SK-N-SH (cell line): ENCODE measurements around the gene DCUN1D2. TPM values are rescaled to one million over a fixed set of nuclear protein-coding genes. Genes with fewer than 3 reads are reported as not detected.

ENCODE experiments used
- CTCF ChIA-PET: fragments of 300-600, 350-600 bp; formaldehyde crosslinking; extraction: SDS; loops from one replicate; lab custom pipeline; 2021; lab: Yijun Ruan, JAX
- POLR2A ChIA-PET: fragments of 350-600 bp; sonication (Branson Sonifier 250); formaldehyde crosslinking; extraction: SDS; loops from one replicate; lab custom pipeline; 2020; ENCODE audit warnings: antibody characterized with exemption, inconsistent platforms; lab: Yijun Ruan, JAX
- DNase-seq: peaks from one replicate; pipeline ENCODE4 v3.0.0; 2012
- H2AFZ ChIP-seq: fragments of 200-600 bp; sonication (generic); 2 replicates; pipeline ENCODE4 v1.8.1; 2016; ENCODE audit warnings: antibody characterized with exemption, mild to moderate bottlenecking, low read depth
- H3F3A ChIP-seq: fragments of 200-600 bp; sonication (generic); replicated peaks from 2 replicates; pipeline ENCODE3; 2016; ENCODE audit warnings: antibody characterized with exemption, mild to moderate bottlenecking; ENCODE audit not compliant: insufficient read depth
- H3K27ac ChIP-seq, 2 experiments: fragments of 200-500 bp in 1 of 2; fragments of 200-600 bp in 1 of 2; sonication (Bioruptor generic) in 1 of 2; sonication (generic), shearing (Covaris generic) in 1 of 2; 2 replicates each; pipeline versions ENCODE4 v1.5.1 to v1.6.1; 2014 to 2016; ENCODE audit warnings: low read depth in 2 of 2, inconsistent platforms in 1 of 2, low read length in 1 of 2, mild to moderate bottlenecking in 1 of 2, mixed read lengths in 1 of 2
- H3K27me3 ChIP-seq: fragments of 200-600 bp; sonication (generic), shearing (Covaris generic); 2 replicates; pipeline ENCODE4 v1.6.1; 2016; ENCODE audit warnings: mixed run types; ENCODE audit not compliant: insufficient read depth
- H3K36me3 ChIP-seq, 2 experiments: fragments of 200-500 bp in 1 of 2; fragments of 200-600 bp in 1 of 2; sonication (Bioruptor generic) in 1 of 2; sonication (generic) in 1 of 2; replicated peaks in 1 of 2; 2 replicates each; pipeline versions ENCODE3 to v1.5.1; 2014 to 2016; ENCODE audit warnings: low read length in 1 of 2, mild to moderate bottlenecking in 1 of 2; ENCODE audit not compliant: insufficient read depth in 2 of 2, control insufficient read depth in 1 of 2
- H3K4me1 ChIP-seq, 2 experiments: fragments of 200-500 bp in 1 of 2; fragments of 200-600 bp in 1 of 2; sonication (Bioruptor generic) in 1 of 2; sonication (generic), shearing (Covaris generic) in 1 of 2; 2 replicates each; pipeline versions ENCODE4 v1.5.1 to v1.6.1; 2014 to 2016; ENCODE audit warnings: low read depth in 1 of 2, low read length in 1 of 2, mixed run types in 1 of 2; ENCODE audit not compliant: insufficient read depth in 2 of 2, control insufficient read depth in 1 of 2
- H3K4me2 ChIP-seq: fragments of 200-600 bp; sonication (generic), shearing (Covaris generic); 2 replicates; pipeline ENCODE4 v1.6.1; 2017; ENCODE audit warnings: mixed run types
- H3K4me3 ChIP-seq, 2 experiments: fragments of 200-500 bp in 1 of 2; fragments of 200-600 bp in 1 of 2; sonication (Bioruptor generic) in 1 of 2; sonication (generic), shearing (Covaris generic) in 1 of 2; 2 replicates each; pipeline versions ENCODE4 v1.5.1 to v1.8.1; 2014 to 2016; ENCODE audit warnings: low read depth in 2 of 2, inconsistent platforms in 1 of 2, low read length in 1 of 2, mild to moderate bottlenecking in 1 of 2, mixed read lengths in 1 of 2, moderate library complexity in 1 of 2
- H3K79me2 ChIP-seq: fragments of 200-600 bp; sonication (generic); 2 replicates; pipeline ENCODE4 v1.8.1; 2017; ENCODE audit warnings: mild to moderate bottlenecking; ENCODE audit not compliant: insufficient read depth
- H3K9ac ChIP-seq: fragments of 200-600 bp; sonication (generic); 2 replicates; pipeline ENCODE4 v1.6.1; 2017; ENCODE audit warnings: mixed run types
- H3K9me2 ChIP-seq: fragments of 200-600 bp; sonication (generic); 2 replicates; pipeline ENCODE4 v1.6.1; 2017; ENCODE audit warnings: mixed run types
- H3K9me3 ChIP-seq: fragments of 200-600 bp; sonication (generic); 2 replicates; pipeline ENCODE4 v1.6.1; 2017; ENCODE audit warnings: mixed run types, mild to moderate bottlenecking, moderate library complexity
- H4K20me1 ChIP-seq: fragments of 200-600 bp; sonication (generic); 2 replicates; pipeline ENCODE4 v1.6.1; 2017; ENCODE audit warnings: mild to moderate bottlenecking, mixed run types; ENCODE audit not compliant: insufficient read depth
- ELF1 ChIP-seq: IDR thresholded peaks from 2 replicates; pipeline ENCODE4 v1.4.0; 2012
- EZH2phosphoT487 ChIP-seq: fragments of 200-600 bp; sonication (generic); IDR thresholded peaks from 2 replicates; pipeline ENCODE4 v1.6.1; 2017; ENCODE audit warnings: low read depth, mixed run types, mild to moderate bottlenecking, antibody characterized with exemption, moderate library complexity, borderline replicate concordance
- FOXJ3 ChIP-seq: sonication (generic); formaldehyde crosslinking; IDR thresholded peaks from 2 replicates; pipeline ENCODE4 v1.5.1; 2020; ENCODE audit warnings: mild to moderate bottlenecking, missing genetic modification reagents
- FOXM1 ChIP-seq: IDR thresholded peaks from 2 replicates; pipeline ENCODE4 v1.4.0; 2012; ENCODE audit warnings: low read depth, mild to moderate bottlenecking
- GABPA ChIP-seq: IDR thresholded peaks from 2 replicates; pipeline ENCODE4 v1.4.0; 2012; ENCODE audit warnings: low read depth, mild to moderate bottlenecking
- GATA2 ChIP-seq: sonication (generic); formaldehyde crosslinking; IDR thresholded peaks from 2 replicates; pipeline ENCODE4 v1.5.0; 2020; ENCODE audit warnings: mild to moderate bottlenecking, missing genetic modification reagents
- IRF3 ChIP-seq: fragments of 150-350 bp; IDR thresholded peaks from 2 replicates; pipeline ENCODE4 v1.6.1; 2016; ENCODE audit warnings: mild to moderate bottlenecking, low read depth, low read length
- JUND ChIP-seq: IDR thresholded peaks from 2 replicates; pipeline ENCODE4 v1.4.0; 2012
- MEF2A ChIP-seq: IDR thresholded peaks from 2 replicates; pipeline ENCODE4 v1.4.0; 2012; ENCODE audit warnings: low read depth, borderline replicate concordance
- MXI1 ChIP-seq: IDR thresholded peaks from 2 replicates; pipeline ENCODE4 v1.6.1; 2012; ENCODE audit warnings: mild to moderate bottlenecking, low read depth, low read length, improper control_type of control experiment
- NFIC ChIP-seq: IDR thresholded peaks from 2 replicates; pipeline ENCODE4 v1.4.0; 2012; ENCODE audit warnings: borderline replicate concordance
- RFX5 ChIP-seq: IDR thresholded peaks from 2 replicates; pipeline ENCODE4 v1.6.1; 2012; ENCODE audit warnings: mild to moderate bottlenecking, improper control_type of control experiment, low read length
- SMC3 ChIP-seq: IDR thresholded peaks from 2 replicates; pipeline ENCODE4 v1.6.1; 2012; ENCODE audit warnings: low read depth, low read length, improper control_type of control experiment
- TAF1 ChIP-seq: IDR thresholded peaks from 2 replicates; pipeline ENCODE4 v1.6.1; 2012; ENCODE audit warnings: low read depth, mild to moderate bottlenecking, low read length, moderate library complexity, borderline replicate concordance
- TCF12 ChIP-seq: IDR thresholded peaks from 2 replicates; pipeline ENCODE4 v1.4.0; 2012
- TEAD4 ChIP-seq: IDR thresholded peaks from 2 replicates; pipeline ENCODE4 v1.4.0; 2012; ENCODE audit warnings: mild to moderate bottlenecking, borderline replicate concordance; ENCODE audit not compliant: insufficient read depth
- USF1 ChIP-seq: IDR thresholded peaks from 2 replicates; pipeline ENCODE4 v1.4.0; 2012; ENCODE audit warnings: low read depth, borderline replicate concordance
- WGBS: methylation state at CpG from one replicate; pipeline ENCODE4 v1.1.6; 2017; ENCODE audit warnings: low lambda C conversion rate; 5-methylcytosine and 5-hydroxymethylcytosine counted together
- polyA plus RNA-seq, 3 experiments: library from polyadenylated mRNA; depleted of rRNA; stranded (reverse); fragments of >200 nt; gene quantifications; 2 replicates each; pipeline ENCODE4 v1.2.3, GENCODE V29; 2012
- TF ChIP-seq, protein P1 (sequence below): IDR thresholded peaks from 2 replicates; pipeline ENCODE4 v1.6.1; 2012; ENCODE audit warnings: mild to moderate bottlenecking, low read depth, low read length, moderate library complexity
- TF ChIP-seq, protein P2 (sequence below): IDR thresholded peaks from 2 replicates; pipeline ENCODE4 v1.4.0; 2012; ENCODE audit warnings: low read depth, borderline replicate concordance

The DCUN1D2 gene
- polyA plus RNA-seq, 1 of the 3 experiments (the other 2 are of a cell fraction), result 11.0 TPM

GRCh38 chr13:113519556-113519955 lies 29.0 kb upstream of the DCUN1D2 start:
- no peaks in the 10 kb centered on the region for H3K27me3 ChIP-seq
- CTCF ChIA-PET, result interaction anchor here (0.6 to 2.3 kb wide), 3 partner anchors 26 to 61 kb away, joined by 3 to 10 read pairs (median 5); no protein-coding TSS in a partner anchor
- H3K79me2 ChIP-seq, result peaks cover 31% of the 10 kb centered on the region; the same call in 1 of the 2 replicates
- 97% methylated on average over 9 of the region's 14 CpGs for WGBS
- no peak overlapping the region for H3K27ac ChIP-seq
- no peaks in the 10 kb centered on the region for H3K9me3 ChIP-seq
- no peaks in the 10 kb centered on the region for H3K9me2 ChIP-seq
- DNase-seq, result no peak
- H3K9ac ChIP-seq, result no peak overlapping the region
- H3K4me3 ChIP-seq, result no peak overlapping the region
- no peaks in the 10 kb centered on the region for H4K20me1 ChIP-seq
- POLR2A ChIA-PET, result no interaction called here
- H3K4me1 ChIP-seq, result no peaks in the 10 kb centered on the region
- H3K4me2 ChIP-seq, result no peak overlapping the region
- H2AFZ ChIP-seq, result no peak overlapping the region
- H3K36me3 ChIP-seq, result peaks cover 19 to 42% of the 10 kb centered on the region in 2 experiments
- TF ChIP-seq, protein P1, sequence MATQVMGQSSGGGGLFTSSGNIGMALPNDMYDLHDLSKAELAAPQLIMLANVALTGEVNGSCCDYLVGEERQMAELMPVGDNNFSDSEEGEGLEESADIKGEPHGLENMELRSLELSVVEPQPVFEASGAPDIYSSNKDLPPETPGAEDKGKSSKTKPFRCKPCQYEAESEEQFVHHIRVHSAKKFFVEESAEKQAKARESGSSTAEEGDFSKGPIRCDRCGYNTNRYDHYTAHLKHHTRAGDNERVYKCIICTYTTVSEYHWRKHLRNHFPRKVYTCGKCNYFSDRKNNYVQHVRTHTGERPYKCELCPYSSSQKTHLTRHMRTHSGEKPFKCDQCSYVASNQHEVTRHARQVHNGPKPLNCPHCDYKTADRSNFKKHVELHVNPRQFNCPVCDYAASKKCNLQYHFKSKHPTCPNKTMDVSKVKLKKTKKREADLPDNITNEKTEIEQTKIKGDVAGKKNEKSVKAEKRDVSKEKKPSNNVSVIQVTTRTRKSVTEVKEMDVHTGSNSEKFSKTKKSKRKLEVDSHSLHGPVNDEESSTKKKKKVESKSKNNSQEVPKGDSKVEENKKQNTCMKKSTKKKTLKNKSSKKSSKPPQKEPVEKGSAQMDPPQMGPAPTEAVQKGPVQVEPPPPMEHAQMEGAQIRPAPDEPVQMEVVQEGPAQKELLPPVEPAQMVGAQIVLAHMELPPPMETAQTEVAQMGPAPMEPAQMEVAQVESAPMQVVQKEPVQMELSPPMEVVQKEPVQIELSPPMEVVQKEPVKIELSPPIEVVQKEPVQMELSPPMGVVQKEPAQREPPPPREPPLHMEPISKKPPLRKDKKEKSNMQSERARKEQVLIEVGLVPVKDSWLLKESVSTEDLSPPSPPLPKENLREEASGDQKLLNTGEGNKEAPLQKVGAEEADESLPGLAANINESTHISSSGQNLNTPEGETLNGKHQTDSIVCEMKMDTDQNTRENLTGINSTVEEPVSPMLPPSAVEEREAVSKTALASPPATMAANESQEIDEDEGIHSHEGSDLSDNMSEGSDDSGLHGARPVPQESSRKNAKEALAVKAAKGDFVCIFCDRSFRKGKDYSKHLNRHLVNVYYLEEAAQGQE, result no peak
- TF ChIP-seq EZH2phosphoT487, result no peak
- TF ChIP-seq GATA2 (CRISPR knock-in tag), result no peak
- no peak for TF ChIP-seq SMC3
- TF ChIP-seq TAF1, result no peak
- no peak for TF ChIP-seq RFX5
- no peak for TF ChIP-seq FOXJ3 (CRISPR knock-in tag)
- no peak for TF ChIP-seq GABPA
- no peak for TF ChIP-seq NFIC
- TF ChIP-seq MEF2A, result no peak
- TF ChIP-seq USF1, result no peak
- TF ChIP-seq TCF12, result no peak
- TF ChIP-seq ELF1, result no peak
- no peak for TF ChIP-seq IRF3
- no peak for TF ChIP-seq FOXM1
- TF ChIP-seq TEAD4, result no peak
- TF ChIP-seq, protein P2, sequence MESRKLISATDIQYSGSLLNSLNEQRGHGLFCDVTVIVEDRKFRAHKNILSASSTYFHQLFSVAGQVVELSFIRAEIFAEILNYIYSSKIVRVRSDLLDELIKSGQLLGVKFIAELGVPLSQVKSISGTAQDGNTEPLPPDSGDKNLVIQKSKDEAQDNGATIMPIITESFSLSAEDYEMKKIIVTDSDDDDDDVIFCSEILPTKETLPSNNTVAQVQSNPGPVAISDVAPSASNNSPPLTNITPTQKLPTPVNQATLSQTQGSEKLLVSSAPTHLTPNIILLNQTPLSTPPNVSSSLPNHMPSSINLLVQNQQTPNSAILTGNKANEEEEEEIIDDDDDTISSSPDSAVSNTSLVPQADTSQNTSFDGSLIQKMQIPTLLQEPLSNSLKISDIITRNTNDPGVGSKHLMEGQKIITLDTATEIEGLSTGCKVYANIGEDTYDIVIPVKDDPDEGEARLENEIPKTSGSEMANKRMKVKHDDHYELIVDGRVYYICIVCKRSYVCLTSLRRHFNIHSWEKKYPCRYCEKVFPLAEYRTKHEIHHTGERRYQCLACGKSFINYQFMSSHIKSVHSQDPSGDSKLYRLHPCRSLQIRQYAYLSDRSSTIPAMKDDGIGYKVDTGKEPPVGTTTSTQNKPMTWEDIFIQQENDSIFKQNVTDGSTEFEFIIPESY, result no peak
- TF ChIP-seq JUND, result no peak
- no peak for TF ChIP-seq MXI1
- no peaks in the 10 kb centered on the region for H3F3A ChIP-seq
